ENCODE data around the gene LCN12. TPM values are rescaled to one million over a fixed set of nuclear protein-coding genes. Genes with fewer than 3 reads are reported as not detected.

The LCN12 gene
- total RNA-seq, 1 donor from 2014 or later, result 3.6 TPM

GRCh38 chr9:136925414-136926153, 26.5 kb upstream of the LCN12 start:
- intact Hi-C loops (cut with micrococcal nuclease), result no loop called here
- DNase-seq, result peak; percentile 59
- peak; percentile 2 for ATAC-seq

- intact Hi-C loops (cut with micrococcal nuclease), result no loop called here
- DNase-seq (no peak), ATAC-seq (no peak)
These were observed 25.8 kb upstream of the LCN12 start for GRCh38 chr9:136926154-136926704.

GRCh38 chr9:136926749-136927148, 25.3 kb upstream of the LCN12 start:
- intact Hi-C loops (cut with micrococcal nuclease), result no loop called here
- DNase-seq, result no peak

GRCh38 chr9:136927343-136928271, 24.5 kb upstream of the LCN12 start:
- DNase-seq (no peak), ATAC-seq (peak; percentile 28)
- intact Hi-C loops (cut with micrococcal nuclease), result no loop called here

More at GRCh38 chr9:136926749-136927148, 25.3 kb upstream of the LCN12 start:
- no peak for ATAC-seq

GRCh38 chr9:136928591-136928990, 23.5 kb upstream of the LCN12 start:
- ATAC-seq, result peak; percentile 90
- peak; percentile 74 for DNase-seq
- intact Hi-C loops (cut with micrococcal nuclease), result no loop called here

GRCh38 chr9:136930014-136930413, 22.1 kb upstream of the LCN12 start:
- intact Hi-C loops (cut with micrococcal nuclease), result no loop called here
- DNase-seq (no peak), ATAC-seq (peak; percentile 52)

GRCh38 chr9:136931611-136932130, 20.4 kb upstream of the LCN12 start:
- intact Hi-C loops (cut with micrococcal nuclease), result no loop called here
- DNase-seq, result no peak
- no peak for ATAC-seq

GRCh38 chr9:136934277-136934676, 17.8 kb upstream of the LCN12 start:
- intact Hi-C loops (cut with micrococcal nuclease), result no loop called here
- DNase-seq, result no peak
- no peak for ATAC-seq

GRCh38 chr9:136935651-136936050, 16.4 kb upstream of the LCN12 start:
- DNase-seq (no peak), ATAC-seq (no peak)
- intact Hi-C loops (cut with micrococcal nuclease), result no loop called here

GRCh38 chr9:136936645-136937170, 15.4 kb upstream of the LCN12 start:
- ATAC-seq, result no peak
- no peak for DNase-seq
- intact Hi-C loops (cut with micrococcal nuclease), result no loop called here

- intact Hi-C loops (cut with micrococcal nuclease), result no loop called here
- DNase-seq (peak; percentile 20), ATAC-seq (no peak)
These were observed 14.7 kb upstream of the LCN12 start for GRCh38 chr9:136937186-136938001.

- intact Hi-C loops (cut with micrococcal nuclease), result no loop called here
- no peak for ATAC-seq
- DNase-seq, result peak; percentile 26
These were observed 12.6 kb upstream of the LCN12 start for GRCh38 chr9:136939431-136939995.

GRCh38 chr9:136939996-136940525, 12.0 kb upstream of the LCN12 start:
- peak; percentile 76 for ATAC-seq
- intact Hi-C loops (cut with micrococcal nuclease), result no loop called here
- peak; percentile 87 for DNase-seq

GRCh38 chr9:136940526-136941230, 11.4 kb upstream of the LCN12 start:
- intact Hi-C loops (cut with micrococcal nuclease), result no loop called here
- DNase-seq (peak; percentile 46), ATAC-seq (no peak)

GRCh38 chr9:136941231-136942111, 10.6 kb upstream of the LCN12 start:
- intact Hi-C loops (cut with micrococcal nuclease), result no loop called here
- DNase-seq (peak; percentile 41), ATAC-seq (no peak)

GRCh38 chr9:136942112-136942880, 9.8 kb upstream of the LCN12 start:
- intact Hi-C loops (cut with micrococcal nuclease), result no loop called here
- ATAC-seq, result no peak
- DNase-seq, result peak; percentile 41

Measured in left ventricle myocardium superior (tissue), 1 donor.